ENCODE results near the gene SLIT3. TPM values are rescaled to one million over a fixed set of nuclear protein-coding genes. Genes with fewer than 3 reads are reported as not detected.

SLIT3 gene
- total RNA-seq, 1 donor from 2014 or later = 5.0 TPM

DNA sequence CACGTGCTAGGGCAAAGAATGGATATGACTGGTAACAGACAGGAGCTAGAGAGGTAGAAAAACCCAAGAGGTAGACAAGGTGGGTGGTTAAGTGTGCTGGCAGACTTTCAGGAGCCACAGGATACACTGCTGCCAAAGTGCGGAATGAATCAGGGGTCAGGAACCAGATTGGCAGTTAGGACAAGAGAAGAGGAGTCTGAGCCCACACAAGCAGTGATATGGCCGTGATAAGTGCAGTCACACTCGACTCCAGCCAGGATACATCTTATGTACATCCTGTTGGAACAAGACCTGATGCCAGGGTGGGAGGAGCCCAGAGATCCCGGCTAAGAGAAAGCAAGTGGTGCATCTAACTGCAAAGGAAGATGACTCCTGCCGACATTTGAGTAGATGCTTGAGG is 10.0 kb downstream of the SLIT3 start:
- TF ChIP-seq, protein P1, sequence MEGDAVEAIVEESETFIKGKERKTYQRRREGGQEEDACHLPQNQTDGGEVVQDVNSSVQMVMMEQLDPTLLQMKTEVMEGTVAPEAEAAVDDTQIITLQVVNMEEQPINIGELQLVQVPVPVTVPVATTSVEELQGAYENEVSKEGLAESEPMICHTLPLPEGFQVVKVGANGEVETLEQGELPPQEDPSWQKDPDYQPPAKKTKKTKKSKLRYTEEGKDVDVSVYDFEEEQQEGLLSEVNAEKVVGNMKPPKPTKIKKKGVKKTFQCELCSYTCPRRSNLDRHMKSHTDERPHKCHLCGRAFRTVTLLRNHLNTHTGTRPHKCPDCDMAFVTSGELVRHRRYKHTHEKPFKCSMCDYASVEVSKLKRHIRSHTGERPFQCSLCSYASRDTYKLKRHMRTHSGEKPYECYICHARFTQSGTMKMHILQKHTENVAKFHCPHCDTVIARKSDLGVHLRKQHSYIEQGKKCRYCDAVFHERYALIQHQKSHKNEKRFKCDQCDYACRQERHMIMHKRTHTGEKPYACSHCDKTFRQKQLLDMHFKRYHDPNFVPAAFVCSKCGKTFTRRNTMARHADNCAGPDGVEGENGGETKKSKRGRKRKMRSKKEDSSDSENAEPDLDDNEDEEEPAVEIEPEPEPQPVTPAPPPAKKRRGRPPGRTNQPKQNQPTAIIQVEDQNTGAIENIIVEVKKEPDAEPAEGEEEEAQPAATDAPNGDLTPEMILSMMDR (IDR thresholded peaks at IDR 0.05; ENCODE audit: insufficient read depth, low read length, poor library complexity, severe bottlenecking) = no peak
- H3K36me3 ChIP-seq (ENCODE audit: control insufficient read depth, insufficient read depth, low read length) = no peaks in the 10 kb centered on the region
- H3K4me3 ChIP-seq (ENCODE audit: low read depth, low read length) = no peak overlapping the region
- DNase-seq (ENCODE audit: low read depth) = no peak
- H3K27me3 ChIP-seq (ENCODE audit: control insufficient read depth, insufficient read depth, low read length) = no peaks in the 10 kb centered on the region

DNA sequence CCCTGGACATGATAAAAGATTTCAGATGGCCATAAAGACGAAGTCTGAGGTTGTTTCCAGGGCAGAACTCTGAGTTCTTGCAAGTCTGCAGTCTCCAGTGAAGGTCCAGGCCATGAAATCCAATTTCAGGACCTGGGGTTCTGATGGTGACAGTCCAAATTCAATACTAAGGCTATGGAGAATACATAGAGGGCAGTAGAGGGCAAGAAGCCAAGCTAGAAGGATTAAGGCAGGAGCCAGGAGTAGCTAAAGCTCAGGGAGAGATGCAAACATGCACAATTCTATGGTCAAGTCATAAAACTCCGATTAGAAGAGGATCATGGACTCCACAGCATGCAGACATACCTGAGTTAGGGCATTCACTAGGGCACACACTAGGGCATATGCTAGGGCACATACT is 11.4 kb downstream of the SLIT3 start:
- TF ChIP-seq, protein P1 (IDR thresholded peaks at IDR 0.05; ENCODE audit: insufficient read depth, low read length, poor library complexity, severe bottlenecking) = no peak
- Histone ChIP-seq H3K36me3 (ENCODE audit: control insufficient read depth, insufficient read depth, low read length) (no peaks in the 10 kb centered on the region), H3K27me3 (ENCODE audit: control insufficient read depth, insufficient read depth, low read length) (no peaks in the 10 kb centered on the region), H3K4me3 (ENCODE audit: low read depth, low read length) (no peak overlapping the region)
- no peak for DNase-seq (ENCODE audit: low read depth)

DNA sequence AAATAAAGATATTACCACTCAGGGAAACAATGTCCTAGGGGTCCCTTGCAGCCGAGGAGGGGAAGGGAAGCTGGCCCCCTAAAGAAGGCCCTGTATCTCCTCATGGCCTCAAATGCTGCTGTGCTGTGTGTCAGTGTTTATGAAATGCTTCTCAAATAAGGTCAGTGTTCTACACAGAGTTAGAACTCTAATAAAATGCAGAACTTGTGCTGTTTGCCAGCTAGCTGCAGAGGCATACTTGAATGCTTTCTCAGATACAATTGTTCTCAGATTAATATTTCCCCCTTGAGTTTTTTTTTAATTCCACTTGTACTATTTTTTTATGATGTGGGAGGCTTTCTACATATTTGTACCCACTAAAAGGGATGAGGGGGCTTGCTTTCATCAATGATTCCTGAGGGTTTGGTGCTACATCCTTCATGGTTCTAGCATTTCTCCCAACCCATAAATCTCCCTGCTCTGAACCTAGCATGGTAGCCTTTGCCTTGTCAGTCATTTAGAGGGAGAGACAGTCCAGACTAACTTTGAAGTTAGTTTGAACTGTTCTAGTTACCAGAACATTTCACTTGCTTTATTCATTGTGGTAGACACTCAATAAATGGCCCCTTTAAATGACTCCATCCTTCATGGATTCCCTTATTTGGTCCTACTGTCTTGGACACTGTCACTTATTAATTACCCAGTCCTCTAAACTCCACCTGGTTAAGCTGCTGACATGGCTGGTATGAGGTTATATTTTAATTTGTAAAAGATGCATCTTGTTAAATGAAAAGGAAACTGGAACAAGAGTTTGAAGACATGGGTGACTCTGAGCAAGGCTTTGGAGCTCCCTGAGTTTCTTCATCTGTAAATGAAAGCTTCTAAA is 12.6 kb downstream of the SLIT3 start:
- Histone ChIP-seq H3K36me3 (ENCODE audit: control insufficient read depth, insufficient read depth, low read length) (no peaks in the 10 kb centered on the region), H3K27me3 (ENCODE audit: control insufficient read depth, insufficient read depth, low read length) (no peaks in the 10 kb centered on the region), H3K4me3 (ENCODE audit: low read depth, low read length) (no peak overlapping the region)
- DNase-seq (ENCODE audit: low read depth) = no peak
- TF ChIP-seq, protein P1 (IDR thresholded peaks at IDR 0.05; ENCODE audit: insufficient read depth, low read length, poor library complexity, severe bottlenecking) = no peak

GRCh38 chr5:169287529-169287928 is 13.4 kb downstream of the SLIT3 start:
- Histone ChIP-seq H3K4me3 (ENCODE audit: low read depth, low read length) (no peak overlapping the region), H3K36me3 (ENCODE audit: control insufficient read depth, insufficient read depth, low read length) (no peaks in the 10 kb centered on the region), H3K27me3 (ENCODE audit: control insufficient read depth, insufficient read depth, low read length) (no peaks in the 10 kb centered on the region)
- TF ChIP-seq, protein P1 (IDR thresholded peaks at IDR 0.05; ENCODE audit: insufficient read depth, low read length, poor library complexity, severe bottlenecking) = no peak
- DNase-seq (ENCODE audit: low read depth) = no peak

DNA sequence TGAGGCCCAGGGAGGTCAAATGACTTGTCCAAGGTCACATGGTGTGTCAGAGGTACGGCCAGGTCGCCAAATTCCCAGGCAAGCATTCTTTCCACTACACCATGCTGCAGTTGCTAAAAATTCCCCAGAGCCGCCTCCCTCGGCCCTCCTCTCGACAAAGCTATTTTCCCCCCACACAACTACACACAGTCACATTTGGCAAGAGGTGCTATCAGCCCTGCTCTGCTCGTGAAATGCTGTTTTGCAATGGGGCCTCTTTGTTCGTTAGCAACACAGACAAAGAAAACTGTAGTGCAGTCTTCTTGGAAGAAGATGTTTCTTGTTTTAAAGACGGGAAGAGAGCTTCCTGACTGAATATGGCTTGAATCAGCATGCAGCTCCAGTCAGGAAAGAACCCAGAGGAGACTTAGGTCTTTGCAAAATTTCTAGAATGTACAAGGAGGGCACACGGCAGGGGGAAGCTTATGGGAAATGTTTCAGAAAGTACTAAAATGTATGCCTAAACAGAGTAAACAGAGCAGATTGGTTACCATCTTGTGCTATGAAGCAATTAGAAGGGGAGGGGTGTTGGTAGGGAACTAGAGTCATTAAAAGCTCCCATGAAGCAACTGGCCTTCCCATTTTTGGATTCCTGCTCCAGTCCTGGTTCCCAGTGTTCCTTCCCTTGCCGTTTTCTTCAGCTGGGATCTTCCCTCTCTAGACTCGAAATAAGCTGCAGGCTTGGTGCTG is 14.2 kb downstream of the SLIT3 start:
- TF ChIP-seq, protein P1 (IDR thresholded peaks at IDR 0.05; ENCODE audit: insufficient read depth, low read length, poor library complexity, severe bottlenecking) = no peak
- Histone ChIP-seq H3K4me3 (ENCODE audit: low read depth, low read length) (no peak overlapping the region), H3K27me3 (ENCODE audit: control insufficient read depth, insufficient read depth, low read length) (no peaks in the 10 kb centered on the region), H3K36me3 (ENCODE audit: control insufficient read depth, insufficient read depth, low read length) (no peaks in the 10 kb centered on the region)
- no peak for DNase-seq (ENCODE audit: low read depth)
